ENCODE data around the gene MUCL1.

The MUCL1 gene

GRCh38 chr12:54891717-54892478, 37.6 kb downstream of the MUCL1 start:
- no peak for DNase-seq (ENCODE audit: low spot score)

Measured in RKO (cell line).